HG02938 (cell line): ENCODE measurements around the gene OOSP3.
"Not testable (repeated sequence)": the region's sequence is repeated elsewhere in the genome, so short reads cannot be mapped to it uniquely, and the experiment has no call there.

ENCODE experiments used
- ATAC-seq: cut with Tn5 transposase; IDR thresholded peaks from one replicate; pipeline ENCODE4 v1.9.1; 2021; ENCODE audit warnings: mild to moderate bottlenecking, moderate library complexity; ENCODE audit not compliant: unreplicated experiment

Gene OOSP3

DNA sequence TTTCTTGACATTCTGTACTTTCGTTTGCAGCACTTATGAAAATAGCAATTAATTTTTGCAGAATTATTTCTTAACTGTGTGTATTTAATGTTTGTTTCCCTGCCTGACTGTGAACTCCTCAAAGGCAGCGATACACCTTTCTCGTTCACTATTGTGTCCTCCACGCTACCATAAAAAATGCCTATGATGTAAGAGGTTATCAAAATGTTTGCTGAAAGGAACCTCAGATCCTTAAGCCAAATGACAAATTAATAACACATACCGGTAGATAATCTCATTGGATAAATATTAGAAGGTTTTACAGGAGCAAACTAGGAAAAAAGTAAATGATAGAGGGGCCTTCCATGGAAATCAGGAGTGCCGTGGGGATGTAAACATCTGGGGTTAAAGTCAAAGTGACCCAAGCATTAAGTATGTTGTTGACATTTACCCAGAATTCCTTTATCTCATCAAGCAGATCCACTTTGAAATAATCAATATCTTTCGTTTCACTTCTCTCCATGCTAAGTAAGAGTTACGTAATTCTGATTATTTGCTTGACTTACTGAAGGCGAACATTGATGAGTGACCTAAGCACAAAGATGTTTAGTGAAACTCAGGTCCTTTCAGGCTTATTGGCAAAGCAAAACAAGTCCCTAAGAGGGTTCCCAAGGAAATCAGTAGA is 2.6 kb upstream of the OOSP3 start:
- no peak for ATAC-seq

DNA sequence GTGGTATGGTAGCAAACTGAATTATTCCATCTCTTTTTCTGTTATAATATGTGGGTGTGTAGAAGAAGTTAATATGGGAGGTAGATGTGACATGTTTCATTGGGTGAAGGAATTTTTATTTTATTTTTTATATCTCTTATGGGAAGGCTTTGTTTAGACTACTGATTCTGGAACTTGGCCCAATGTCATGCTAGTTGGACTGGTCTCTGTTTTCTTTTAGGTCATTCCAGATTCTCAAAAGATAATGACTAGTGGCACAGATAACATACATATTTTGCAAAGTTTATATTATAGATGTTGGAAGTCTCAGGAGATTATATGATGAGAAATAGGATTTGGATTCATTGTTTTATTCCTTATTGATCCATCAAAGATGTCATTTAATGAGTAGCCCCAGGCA is 1.3 kb upstream of the OOSP3 start:
- ATAC-seq, result no peak

DNA sequence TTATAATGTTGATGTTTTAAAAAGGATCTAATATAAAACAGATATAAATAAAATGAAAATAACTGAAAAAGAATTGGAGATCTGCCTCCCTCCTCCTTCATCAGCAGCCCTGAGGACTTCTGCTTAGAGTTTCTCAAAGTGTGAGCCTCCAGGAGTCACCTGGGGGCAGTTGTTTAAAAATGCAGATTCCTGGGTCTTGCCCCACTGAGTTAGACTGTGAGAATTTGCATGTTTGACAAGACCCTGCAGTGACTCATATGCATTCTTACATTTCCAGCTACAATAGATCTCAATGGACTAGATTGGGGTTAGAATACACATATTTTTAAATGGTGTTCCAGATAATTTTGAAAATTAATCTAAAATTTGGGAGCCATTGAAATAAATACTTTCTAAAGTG is 798 bp upstream of the OOSP3 start:
- ATAC-seq, result no peak

DNA sequence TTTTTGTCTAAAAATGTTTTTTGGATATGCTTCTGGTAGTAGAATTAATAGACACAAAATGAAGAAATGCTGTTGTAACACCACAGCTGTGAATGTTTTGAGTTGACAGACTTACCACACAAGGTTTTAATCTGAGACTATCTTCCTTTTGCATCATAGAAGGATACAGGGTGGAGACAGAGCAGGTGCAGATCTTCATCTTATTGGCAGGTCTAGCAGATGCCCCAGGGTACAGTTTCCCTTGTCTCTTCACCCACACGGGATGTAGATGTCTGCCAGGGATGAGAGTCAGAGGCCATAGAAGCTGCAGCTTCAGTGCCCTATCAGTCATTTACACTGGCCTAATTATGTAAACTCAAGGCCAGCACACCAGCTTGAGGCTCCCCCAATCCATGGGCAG is 985 bp downstream of the OOSP3 start:
- no peak for ATAC-seq

DNA sequence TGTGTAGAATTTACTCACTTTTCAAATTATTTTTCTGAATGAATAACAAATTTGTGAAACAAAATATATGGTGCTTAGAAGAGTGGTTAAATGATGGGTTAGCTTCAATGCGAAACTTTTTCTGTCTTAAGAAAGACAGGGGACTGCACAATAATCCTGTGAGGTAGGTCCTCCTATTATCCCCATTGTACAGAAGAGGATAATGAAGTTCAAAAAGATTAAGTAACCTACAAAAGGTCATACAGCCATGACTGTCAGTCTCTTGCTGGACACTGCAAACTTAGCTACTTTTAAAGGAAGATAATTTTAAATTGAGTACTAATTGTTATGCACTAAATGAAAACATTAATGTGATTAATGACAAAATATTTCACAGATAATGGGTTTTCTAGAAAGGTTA is 5.0 kb downstream of the OOSP3 start:
- no peak for ATAC-seq

DNA sequence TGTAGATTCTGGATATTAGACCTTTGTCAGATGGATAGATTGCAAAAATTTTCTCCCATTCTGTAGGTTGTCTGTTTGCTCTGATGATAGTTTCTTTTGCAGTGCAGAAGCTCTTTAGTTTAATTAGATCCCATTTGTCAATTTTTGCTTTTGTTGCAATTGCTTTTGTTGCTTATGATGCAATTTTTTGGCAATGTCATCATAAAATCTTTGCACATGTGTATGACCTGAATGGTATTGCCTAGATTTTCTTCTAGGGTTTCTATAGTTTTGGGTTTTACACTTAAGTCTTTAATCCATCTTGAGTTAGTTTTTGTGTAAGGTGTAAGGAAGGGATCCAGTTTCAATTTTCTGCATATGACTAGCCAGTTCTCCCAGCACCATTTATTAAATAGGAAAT is 8.6 kb downstream of the OOSP3 start:
- not testable (repeated sequence) for ATAC-seq

DNA sequence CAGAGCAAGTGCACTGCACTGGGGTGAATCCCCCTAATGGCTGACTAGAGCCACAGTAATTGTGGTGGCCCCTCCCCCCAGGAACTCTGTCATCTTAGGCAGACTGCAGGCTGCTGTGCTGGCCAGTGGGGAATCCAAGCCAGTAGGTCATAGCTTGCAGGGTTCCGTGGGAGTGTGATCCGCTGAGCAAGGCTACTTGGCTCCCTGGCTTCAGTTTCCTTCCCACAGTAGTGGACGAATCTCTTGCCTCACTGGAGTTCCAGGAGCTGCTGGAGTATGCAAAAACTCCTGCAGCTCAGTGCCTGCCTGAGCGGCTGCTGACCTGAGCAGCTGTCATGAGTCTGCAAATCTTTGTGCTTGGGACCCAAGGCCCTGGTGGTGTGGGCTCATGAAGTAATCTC is 13.2 kb downstream of the OOSP3 start:
- ATAC-seq, result no peak

DNA sequence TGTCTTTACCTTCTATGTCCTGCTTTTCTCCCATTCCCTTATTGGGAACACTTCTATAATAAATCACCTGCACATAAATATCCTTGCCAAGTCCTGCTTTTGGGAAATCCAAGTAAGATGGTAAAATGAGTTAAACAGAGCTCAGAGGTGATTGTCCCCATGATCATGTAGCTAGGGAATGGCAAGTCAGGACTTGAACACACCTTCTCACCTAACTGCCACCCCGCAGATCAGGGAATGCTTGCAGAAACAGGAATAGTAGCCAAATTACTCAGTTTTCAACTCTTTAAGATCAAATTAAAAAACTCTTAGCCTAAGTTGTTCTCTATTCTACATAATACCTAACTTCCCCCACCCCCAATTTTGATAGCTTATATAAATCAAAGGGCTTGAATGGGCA is 16.0 kb downstream of the OOSP3 start:
- ATAC-seq, result no peak

DNA sequence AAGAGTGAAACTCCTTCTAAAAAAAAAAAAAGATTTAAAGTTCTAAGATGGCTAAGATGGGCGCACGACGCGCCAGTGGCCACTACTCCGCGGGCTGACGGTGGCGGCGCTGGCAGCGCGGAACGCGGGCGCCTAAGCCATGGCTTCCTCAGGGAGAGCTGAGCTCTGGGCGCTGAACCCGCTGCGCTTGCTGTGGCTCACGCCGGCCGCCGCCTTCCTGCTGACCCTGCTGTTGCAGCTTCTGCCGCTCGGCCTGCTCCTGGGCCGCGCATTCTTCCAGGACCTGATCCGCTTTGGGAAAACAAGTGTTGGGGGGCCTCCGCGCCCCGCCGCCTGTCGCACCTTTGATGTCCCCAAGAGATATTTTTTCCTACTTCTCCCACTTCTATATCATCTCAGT is 19.5 kb downstream of the OOSP3 start:
- no peak for ATAC-seq

DNA sequence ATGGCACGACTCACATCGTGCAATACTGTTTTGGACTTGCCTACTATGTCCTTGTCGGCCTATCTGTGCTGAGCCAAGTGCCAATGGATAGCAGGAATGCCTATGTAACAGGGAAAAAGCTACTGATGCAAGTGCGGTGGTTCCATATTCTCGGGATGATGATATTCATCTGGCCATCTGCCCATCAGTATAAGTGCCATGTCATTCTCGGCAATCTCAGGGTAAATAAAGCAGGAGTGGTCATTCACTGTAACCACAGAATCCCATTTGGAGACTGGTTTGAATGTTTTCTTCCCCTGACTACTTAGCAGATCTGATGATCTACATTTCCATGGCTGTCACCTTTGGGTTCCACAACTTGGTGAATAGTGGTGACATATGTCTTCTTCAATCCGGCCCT is 20.1 kb downstream of the OOSP3 start:
- ATAC-seq, result no peak

DNA sequence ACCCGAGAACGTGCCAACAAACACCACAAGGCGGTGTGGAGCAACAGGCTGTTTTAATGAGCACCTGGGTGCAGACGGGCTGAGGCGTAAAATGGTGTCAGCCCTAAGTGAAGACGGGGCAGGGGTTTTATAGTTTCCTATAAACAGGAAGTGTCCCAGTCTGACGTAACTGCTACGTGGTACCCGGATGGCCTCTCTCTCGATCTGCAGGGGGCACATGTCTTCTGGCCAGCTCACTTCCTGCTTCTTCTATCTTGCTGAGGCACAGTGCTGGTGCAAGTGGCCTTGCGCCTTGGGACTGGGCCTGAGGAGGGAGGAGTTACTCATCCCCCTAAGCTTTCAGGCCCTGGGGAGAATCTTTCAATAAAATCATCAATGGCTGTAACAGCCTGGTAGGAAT is 20.9 kb downstream of the OOSP3 start:
- ATAC-seq, result no peak

DNA sequence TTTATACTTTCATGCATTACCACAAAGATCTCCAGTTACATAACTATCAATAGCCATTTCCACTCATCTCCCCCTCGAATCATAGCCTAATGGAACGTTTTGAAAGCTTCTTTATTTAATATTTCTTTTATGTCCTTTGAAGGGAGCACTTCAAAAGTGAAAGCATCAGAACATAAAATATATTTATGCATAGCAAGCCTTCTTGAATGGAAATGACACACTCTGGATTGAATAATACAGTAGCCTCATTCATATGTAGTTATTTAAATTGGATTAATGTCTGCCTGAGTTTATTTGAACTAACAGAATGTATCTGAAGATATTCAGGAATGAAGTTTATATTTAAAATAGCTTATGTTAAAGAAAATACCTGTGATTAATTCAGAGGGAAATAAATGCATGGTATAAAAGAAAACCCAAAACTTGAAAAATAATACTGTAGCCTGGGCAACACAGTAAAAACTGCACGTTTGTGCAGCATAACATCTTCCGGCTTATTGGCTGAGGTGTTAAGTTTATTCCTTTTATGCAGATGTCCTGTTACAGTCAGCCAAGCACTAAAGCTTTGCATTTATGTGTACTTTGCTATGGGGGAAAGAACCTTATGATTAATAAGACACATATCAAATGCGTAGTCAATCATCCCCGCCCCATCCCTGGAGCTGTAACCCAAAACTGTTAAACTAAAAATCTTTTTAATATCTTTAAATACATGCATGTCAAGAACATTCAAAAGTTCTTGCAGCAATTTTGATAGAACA is 22.0 kb downstream of the OOSP3 start:
- ATAC-seq, result no peak

DNA sequence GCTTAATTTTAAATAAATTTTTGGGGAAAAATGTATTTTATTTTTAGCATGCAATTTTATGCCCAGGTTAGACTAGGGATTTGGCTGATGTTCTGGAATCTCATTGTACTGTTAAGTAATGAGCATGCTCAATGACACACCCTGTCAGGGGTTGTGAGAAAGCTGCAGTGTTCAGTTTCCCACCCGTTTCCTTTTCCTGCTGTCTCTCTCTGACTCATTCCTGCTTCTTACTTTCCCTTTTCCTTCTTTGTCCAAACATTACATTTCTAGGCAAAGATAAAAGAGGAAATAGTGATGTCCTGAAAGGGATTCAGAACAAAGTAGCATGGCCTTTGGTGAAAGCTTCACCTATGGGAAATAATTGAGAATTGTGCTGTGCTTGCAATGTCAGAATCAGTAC is 22.7 kb downstream of the OOSP3 start:
- ATAC-seq, result no peak

DNA sequence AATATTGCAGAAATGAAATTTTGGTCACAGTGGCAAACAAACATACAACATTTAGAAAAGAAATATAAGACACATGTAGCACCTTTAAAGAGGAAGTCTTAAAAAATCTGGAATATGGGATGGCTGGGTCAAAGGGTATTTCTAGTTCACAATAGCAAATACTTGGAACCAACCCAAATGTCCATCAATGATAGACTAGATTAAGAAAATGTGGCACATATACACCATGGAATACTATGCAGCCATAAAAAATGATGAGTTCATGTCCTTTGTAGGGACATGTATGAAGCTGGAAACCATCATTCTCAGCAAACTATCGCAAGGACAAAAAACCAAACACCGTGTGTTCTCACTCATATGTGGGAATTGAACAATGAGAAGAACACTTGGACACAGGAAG is 25.0 kb downstream of the OOSP3 start:
- ATAC-seq, result not testable (repeated sequence)

DNA sequence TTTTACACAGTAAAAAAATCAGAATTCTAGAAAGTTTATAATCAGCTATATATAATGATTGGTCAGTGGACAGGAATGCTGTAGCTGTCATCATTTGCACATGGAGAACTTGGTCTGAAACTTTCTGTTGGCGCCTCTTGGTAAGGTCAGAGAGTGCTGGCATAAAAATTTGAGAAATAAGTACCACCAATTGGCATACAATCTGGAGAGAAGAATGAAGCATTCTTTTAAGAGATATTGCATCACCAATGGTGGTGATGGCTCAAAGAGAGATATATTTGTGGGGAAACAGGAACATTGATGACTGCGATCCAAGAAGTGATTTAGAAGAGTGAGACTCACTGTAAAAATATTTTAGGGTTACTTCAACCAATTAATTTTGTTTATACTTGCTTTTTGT is 39.9 kb downstream of the OOSP3 start:
- ATAC-seq, result no peak

DNA sequence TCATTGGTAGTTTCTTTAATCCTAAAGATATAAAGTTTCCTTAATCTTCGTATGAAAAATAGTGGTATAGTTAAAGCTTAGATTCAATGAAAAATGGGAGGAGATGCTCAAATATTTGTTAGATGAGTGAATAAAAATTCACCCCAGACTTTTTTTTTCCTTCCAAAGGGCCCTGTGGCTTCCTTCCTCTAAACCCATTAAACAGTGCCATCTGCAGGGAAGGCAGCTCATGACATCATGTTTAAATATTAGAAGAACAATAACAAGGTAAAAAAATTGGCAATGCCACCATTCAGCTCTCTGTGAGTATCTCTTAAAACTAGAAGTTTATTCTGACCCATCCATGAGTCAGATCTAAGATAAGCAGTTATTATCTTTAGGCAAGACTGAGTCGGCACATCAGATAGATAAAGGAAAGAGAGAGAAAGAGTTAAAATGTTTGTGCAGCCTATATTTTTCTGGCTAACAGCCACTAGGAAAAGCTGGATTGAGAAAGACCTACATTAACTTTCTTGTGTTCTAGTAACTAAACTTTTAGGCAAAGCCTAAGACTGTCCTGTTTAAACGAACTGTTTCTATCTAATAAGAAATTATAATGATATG is 40.5 kb downstream of the OOSP3 start:
- no peak for ATAC-seq

DNA sequence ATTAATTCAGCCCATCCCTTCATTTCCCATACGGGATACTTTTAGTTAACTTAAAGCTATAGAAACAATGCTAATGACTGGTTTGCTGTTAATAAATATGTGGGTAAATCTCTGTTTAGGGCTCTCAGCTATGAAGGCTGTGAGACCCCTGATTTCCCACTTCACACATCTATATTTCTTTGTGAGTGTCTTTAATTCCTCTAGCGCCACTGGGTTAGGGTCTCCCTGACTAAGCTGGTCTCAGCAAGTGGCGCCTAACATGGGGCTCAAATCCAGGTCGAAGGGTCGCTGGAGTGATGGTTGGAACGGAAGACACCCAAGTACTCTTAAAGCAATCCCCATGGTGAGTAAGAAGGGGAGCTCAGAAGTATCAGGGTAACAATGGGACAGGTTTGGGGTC is 45.2 kb downstream of the OOSP3 start:
- no peak for ATAC-seq

DNA sequence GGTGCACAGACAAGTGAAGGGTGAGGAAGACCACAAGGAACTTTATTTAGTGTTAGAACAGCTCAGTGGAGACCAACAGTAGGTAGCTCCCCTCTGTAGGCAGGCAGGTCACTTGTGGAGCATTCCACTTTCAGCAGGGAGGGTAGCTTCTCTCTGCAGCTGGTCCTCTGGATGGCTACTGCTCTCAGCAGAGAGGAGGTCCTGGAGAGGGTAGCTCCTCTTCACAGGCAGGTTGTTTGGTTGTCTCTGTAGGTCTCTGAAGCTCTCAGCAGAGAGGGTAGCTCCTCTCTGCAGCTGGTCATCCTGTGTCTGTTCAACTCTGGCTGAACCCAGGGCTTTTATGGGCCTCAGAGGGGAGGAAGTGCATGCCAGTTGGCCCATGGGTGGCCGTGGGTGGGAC is 53.1 kb downstream of the OOSP3 start:
- no peak for ATAC-seq

DNA sequence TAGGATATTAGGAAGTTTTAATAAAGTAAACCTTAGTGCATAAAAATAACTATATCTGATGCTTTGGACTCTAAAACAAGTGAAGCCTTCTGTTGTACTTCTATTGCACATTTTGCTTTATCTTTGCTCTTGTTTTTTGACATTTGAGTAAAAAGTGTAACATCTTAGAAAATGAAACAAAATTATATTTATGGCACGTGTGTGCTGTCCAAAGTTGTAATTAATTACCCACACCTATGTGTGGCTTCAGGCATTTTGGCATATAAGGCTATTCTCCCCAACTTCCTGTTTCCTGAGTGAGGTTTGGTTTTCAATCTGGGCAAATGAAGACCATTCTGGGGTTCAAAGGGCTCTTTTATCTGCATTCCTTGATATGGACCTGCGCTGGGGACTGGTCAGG is 59.5 kb downstream of the OOSP3 start, which contains the start of gene OOSP1:
Gene OOSP1, plus strand, starts transcription at position 301 of the 400 bp plus-strand sequence. Its CDS starts 23 bp downstream, at position 324.
- no peak for ATAC-seq

DNA sequence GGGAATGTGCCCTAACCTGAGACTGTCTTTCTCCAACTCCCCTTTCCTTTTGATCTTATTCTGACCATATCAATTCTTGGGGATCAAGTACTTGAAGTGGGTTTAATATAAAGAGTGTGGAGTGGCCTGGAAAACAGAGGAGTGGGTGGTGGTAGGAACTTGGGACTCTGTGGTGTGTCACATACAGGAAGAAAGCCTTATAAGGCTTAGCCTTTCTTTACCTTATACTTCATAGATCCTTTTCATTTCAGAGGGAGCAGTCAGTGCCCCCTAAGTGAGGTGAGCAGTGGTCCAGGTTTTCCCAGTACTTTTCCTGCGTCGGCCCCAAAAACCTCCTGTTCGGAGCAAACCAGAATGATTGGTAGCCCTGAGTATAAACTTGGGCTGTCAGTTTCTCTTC is 60.1 kb downstream of the OOSP3 start:
- no peak for ATAC-seq

DNA sequence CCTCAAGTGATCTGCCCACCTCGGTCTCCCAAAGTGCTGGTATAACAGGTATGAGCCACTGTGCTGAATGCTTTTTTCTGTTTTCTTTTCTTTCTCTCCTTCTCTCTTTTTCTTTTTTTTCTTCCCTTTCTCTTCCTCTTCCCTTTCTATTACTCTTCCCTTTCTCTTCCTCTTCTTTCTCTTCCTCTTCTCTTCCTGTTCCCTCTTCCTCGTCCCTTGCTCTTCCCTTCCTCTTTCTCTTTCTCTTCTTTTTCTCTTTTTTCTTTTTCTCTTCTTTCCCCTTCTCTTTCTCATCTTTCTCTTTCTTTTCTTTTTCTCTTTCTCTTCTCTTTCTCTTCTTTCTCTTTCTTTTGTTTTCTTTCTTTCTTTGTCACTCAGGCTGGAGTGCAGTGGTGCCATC is 60.9 kb downstream of the OOSP3 start:
- no peak for ATAC-seq

DNA sequence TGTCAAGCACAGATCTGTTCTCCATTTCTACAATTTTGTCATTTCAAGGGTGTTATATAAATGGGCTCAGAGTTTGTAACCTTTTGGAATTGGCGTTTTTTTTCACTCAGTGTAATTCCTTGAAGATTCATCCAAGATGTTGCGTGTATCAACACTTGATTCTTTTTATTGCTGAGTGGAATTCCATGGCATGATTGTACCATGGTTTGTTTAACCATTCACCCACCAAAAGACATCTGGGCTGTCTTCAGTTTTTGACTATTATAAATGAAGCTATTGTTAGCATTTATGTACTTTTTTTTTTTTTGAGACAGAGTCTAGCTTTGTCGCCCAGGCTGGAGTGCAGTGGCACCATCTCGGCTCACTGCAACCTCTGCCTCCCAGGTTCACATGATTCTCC is 62.5 kb downstream of the OOSP3 start:
- ATAC-seq, result no peak
